Prostate gland (tissue), 2 donors: ENCODE data around the gene CD58. TPM values are rescaled to one million over a fixed set of nuclear protein-coding genes. Genes with fewer than 3 reads are reported as not detected.

Experiments
- DNase-seq: peaks from one replicate; pipeline ENCODE4 v3.0.0-alpha.2; 2019; ENCODE audit warnings: low spot score
- H3K27ac ChIP-seq, 2 donors: fragments of 200-600 bp; sonication (generic); 2 replicates each; pipeline ENCODE4 v1.5.1; 2017 to 2019
- H3K27me3 ChIP-seq: fragments of 200-600 bp; sonication (generic); replicated peaks from 2 replicates; pipeline ENCODE4 v1.5.1; 2019; ENCODE audit not compliant: insufficient read depth
- H3K36me3 ChIP-seq, 2 donors: fragments of 200-600 bp; sonication (generic); 1 replicate in 1 of 2; 2 replicates in 1 of 2; pipeline versions ENCODE4 v1.5.1 to v1.8.1; 2017 to 2019
- H3K4me1 ChIP-seq: fragments of 200-600 bp; sonication (generic); replicated peaks from 2 replicates; pipeline ENCODE4 v1.5.1; 2019
- H3K4me3 ChIP-seq, 2 donors: fragments of 200-600 bp; sonication (generic); 2 replicates each; pipeline ENCODE4 v1.5.1; 2017 to 2019
- H3K9me3 ChIP-seq: fragments of 200-600 bp; sonication (generic); 2 replicates; pipeline ENCODE4 v1.5.1; 2017
- POLR2A ChIP-seq: fragments of 450-650 bp; IDR thresholded peaks from one replicate; pipeline ENCODE4 v1.6.1; 2016; ENCODE audit warnings: antibody characterized with exemption, mild to moderate bottlenecking
- POLR2AphosphoS5 ChIP-seq: sonication (generic); formaldehyde crosslinking; IDR thresholded peaks from one replicate; pipeline ENCODE4 v1.6.1; 2017; ENCODE audit warnings: antibody characterized with exemption
- WGBS: methylation state at CpG from one replicate; pipeline ENCODE4 v1.1.5; 2018; 5-methylcytosine and 5-hydroxymethylcytosine counted together
- intact Hi-C: fragments of 100-400 bp; cut with DNase I; formaldehyde crosslinking; loops from one replicate; pipeline ENCODE4 v1.14.2; 2022
- total RNA-seq, 2 donors: library from RNA; depleted of rRNA; stranded (reverse); fragments of >200 nt; gene quantifications; one replicate each; pipeline ENCODE4 v1.1.0, GENCODE V29; 2016
- TF ChIP-seq, protein P1 (sequence below), 4 experiments: fragments of 200-600 bp in 2 of 4; fragments of 450-650 bp in 2 of 4; sonication (generic) in 2 of 4; IDR thresholded peaks; 1 replicate in 3 of 4; 2 replicates in 1 of 4; pipeline ENCODE4 v1.5.1; 2016 to 2019; ENCODE audit warnings: antibody characterized with exemption in 4 of 4, mild to moderate bottlenecking in 2 of 4, moderate library complexity in 2 of 4

Gene CD58
- total RNA-seq, 2 donors from 2014 or later = 10.4 to 13.7 TPM

DNA sequence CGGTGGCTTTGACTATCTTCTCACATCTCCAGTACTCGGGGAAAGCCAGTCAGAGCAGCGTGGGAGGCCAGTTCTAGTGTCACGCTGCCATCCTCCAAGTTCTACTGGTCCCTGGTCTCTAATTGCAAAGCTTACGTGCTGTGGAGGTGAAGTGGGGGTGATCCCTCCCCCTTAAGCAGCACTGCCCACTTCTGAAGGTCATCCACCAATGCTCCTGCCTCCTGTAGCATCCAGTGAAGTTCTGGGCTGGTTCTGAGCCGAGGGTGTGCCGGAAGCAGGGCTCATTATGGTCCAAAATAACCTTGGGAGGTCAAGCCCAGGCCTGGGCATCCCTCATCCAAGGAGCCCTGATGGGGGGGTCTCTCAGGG lies 95.0 kb downstream of the CD58 start:
- no peak for DNase-seq
- intact Hi-C loops = no loop called here
- WGBS = 98% methylated on average over 7 of the region's 7 CpGs
- TF ChIP-seq, protein P1, sequence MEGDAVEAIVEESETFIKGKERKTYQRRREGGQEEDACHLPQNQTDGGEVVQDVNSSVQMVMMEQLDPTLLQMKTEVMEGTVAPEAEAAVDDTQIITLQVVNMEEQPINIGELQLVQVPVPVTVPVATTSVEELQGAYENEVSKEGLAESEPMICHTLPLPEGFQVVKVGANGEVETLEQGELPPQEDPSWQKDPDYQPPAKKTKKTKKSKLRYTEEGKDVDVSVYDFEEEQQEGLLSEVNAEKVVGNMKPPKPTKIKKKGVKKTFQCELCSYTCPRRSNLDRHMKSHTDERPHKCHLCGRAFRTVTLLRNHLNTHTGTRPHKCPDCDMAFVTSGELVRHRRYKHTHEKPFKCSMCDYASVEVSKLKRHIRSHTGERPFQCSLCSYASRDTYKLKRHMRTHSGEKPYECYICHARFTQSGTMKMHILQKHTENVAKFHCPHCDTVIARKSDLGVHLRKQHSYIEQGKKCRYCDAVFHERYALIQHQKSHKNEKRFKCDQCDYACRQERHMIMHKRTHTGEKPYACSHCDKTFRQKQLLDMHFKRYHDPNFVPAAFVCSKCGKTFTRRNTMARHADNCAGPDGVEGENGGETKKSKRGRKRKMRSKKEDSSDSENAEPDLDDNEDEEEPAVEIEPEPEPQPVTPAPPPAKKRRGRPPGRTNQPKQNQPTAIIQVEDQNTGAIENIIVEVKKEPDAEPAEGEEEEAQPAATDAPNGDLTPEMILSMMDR (IDR thresholded peaks at IDR 0.05) = no peak
- no peak for TF ChIP-seq POLR2AphosphoS5
- no peak for TF ChIP-seq POLR2A
- H3K9me3 ChIP-seq = no peaks in the 10 kb centered on the region
- peaks cover 16% of the 10 kb centered on the region for H3K4me1 ChIP-seq
- H3K27ac ChIP-seq = peak overlapping the region; percentile 50 to 66
- H3K27me3 ChIP-seq = no peaks in the 10 kb centered on the region
- no peaks in the 10 kb centered on the region for H3K36me3 ChIP-seq
- H3K4me3 ChIP-seq = no peak overlapping the region

DNA sequence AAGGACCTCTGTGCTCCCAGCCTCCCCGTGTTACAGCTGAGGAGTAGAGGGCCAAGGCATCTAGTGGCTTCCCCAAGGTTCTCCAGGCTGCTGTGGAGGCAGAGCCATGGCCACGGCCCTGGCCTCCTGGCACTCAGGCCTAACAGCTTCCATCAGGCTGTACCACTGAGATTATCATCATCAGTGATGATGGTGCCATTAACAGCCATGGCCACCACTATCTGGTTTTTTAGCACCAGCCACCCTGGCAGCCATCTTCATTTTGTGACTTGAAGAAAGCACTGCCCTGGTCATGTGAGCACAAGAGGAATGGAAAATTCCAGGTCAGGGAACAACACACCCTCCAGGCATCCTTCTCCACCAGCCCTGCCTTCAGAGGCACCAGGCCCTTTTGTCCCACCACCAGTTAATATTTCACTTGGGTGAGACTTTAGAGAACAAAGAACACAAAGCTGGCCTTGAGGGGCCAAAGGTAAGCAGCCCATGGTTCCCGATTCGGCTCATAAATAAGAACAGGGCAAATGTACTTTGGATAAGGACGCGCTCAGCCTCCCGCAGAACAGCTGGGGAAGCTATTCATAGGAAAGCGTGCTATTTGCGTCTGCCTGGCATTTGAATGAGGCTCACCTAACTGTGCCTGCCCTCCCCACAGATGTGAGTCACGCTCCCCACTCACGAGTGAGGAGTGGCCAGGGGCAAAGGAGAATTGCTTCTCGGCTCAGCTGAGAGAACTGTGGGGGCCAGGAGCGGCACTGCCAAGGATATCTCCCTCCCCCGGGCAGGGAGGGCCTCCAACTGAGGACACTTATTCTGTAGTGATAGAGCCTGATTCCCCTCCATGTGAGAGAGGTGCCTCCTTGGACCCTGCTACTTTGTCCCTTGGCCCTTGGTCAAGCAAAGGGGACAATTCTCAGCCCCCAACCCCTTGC lies 95.6 kb downstream of the CD58 start:
- Histone ChIP-seq H3K27ac (peak overlapping the region; percentile 50 to 66), H3K4me3 (no peak overlapping the region), H3K9me3 (no peaks in the 10 kb centered on the region), H3K27me3 (no peaks in the 10 kb centered on the region), H3K36me3 (no peaks in the 10 kb centered on the region), H3K4me1 (peaks cover 16% of the 10 kb centered on the region)
- TF ChIP-seq POLR2A = no peak
- TF ChIP-seq POLR2AphosphoS5 = no peak
- TF ChIP-seq, protein P1 (IDR thresholded peaks at IDR 0.05) = no peak
- DNase-seq = no peak
- WGBS = 80% methylated on average over 14 of the region's 14 CpGs
- intact Hi-C loops = no loop called here

DNA sequence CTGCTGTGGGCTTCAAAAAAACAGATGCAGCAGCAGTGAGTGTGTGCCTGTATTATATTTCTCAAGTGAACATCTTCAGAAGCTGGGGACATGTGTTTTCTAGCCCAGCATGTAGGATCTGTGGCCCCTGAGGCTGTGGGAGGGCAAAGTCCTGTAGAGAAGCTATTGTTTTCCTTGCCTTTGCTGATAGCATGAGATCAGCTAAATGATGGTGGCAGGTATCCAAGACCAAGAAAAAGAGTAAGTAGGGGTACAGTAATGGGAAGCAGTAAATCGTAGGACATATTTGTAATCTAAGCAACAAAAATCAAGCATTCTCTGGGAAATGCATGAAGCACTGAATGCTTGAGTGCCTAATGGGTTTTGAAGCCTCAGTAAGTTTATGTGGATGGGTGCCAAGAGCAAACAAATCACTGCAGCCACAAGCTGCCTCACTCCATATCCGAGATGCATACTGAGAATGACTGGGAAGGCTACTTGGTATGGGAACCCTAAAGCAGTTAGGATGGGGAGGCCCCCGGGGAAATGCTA lies 98.3 kb downstream of the CD58 start:
- TF ChIP-seq, protein P1 (IDR thresholded peaks at IDR 0.05) = no peak
- TF ChIP-seq POLR2A (no peak), POLR2AphosphoS5 (no peak)
- no peaks in the 10 kb centered on the region for H3K36me3 ChIP-seq
- DNase-seq = no peak
- no peak overlapping the region for H3K4me3 ChIP-seq
- no peaks in the 10 kb centered on the region for H3K9me3 ChIP-seq
- WGBS = 35% methylated on average over 3 of the region's 3 CpGs
- intact Hi-C loops = no loop called here
- H3K27ac ChIP-seq = no peak overlapping the region
- no peaks in the 10 kb centered on the region for H3K27me3 ChIP-seq
- H3K4me1 ChIP-seq = peaks cover 13% of the 10 kb centered on the region

DNA sequence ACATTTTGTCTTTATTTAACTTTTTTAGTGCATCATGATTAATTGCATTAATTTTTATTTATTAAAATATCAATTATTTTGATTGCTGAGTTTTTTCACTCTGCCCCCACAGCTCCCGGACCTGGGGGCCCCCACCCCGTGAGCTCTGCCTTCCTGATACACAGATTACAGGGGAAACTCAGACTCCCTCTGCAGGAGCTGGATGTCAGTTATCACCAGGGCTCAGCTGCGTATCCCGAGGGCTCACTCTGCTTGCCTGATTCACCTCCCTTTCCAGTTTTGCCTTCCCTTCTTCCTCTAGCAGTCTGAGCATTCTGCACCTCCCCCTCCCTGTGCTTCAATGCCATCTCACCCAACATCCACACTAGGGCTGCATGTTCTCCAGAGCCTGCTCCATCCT lies 99.6 kb downstream of the CD58 start:
- Histone ChIP-seq H3K9me3 (no peaks in the 10 kb centered on the region), H3K27me3 (no peaks in the 10 kb centered on the region), H3K4me1 (peaks cover 6% of the 10 kb centered on the region), H3K4me3 (no peak overlapping the region), H3K27ac (no peak overlapping the region), H3K36me3 (no peaks in the 10 kb centered on the region)
- intact Hi-C loops = no loop called here
- TF ChIP-seq POLR2A = no peak
- TF ChIP-seq POLR2AphosphoS5 = no peak
- TF ChIP-seq, protein P1 (IDR thresholded peaks at IDR 0.05) = no peak
- DNase-seq = no peak
- WGBS = 80% methylated on average over 4 of the region's 4 CpGs
